Testis (tissue), 3 donors: ENCODE measurements around the gene ASB8. TPM values are rescaled to one million over a fixed set of nuclear protein-coding genes. Genes with fewer than 3 reads are reported as not detected.

Experiments used
- DNase-seq: peaks from one replicate; pipeline ENCODE4 v3.0.0-alpha.2; 2019
- H3K27ac ChIP-seq, 2 donors: fragments of 200-600 bp; sonication (generic); one replicate each; pipeline ENCODE4 v1.5.1; 2019
- H3K27me3 ChIP-seq: fragments of 200-600 bp; sonication (generic); one replicate; pipeline ENCODE4 v1.5.1; 2019
- H3K36me3 ChIP-seq: fragments of 200-600 bp; sonication (generic); one replicate; pipeline ENCODE4 v1.5.1; 2017; ENCODE audit warnings: low read depth; ENCODE audit errors: missing control alignments
- H3K4me1 ChIP-seq: fragments of 200-600 bp; sonication (generic); one replicate; pipeline ENCODE4 v1.5.1; 2019
- H3K4me3 ChIP-seq, 2 donors: fragments of 200-600 bp; sonication (generic); one replicate each; pipeline ENCODE4 v1.5.1; 2017 to 2019
- H3K9me3 ChIP-seq: fragments of 200-600 bp; sonication (generic); one replicate; pipeline ENCODE4 v1.5.1; 2017
- POLR2A ChIP-seq: fragments of 450-650 bp; IDR thresholded peaks from one replicate; pipeline ENCODE4 v1.6.1; 2017; ENCODE audit warnings: antibody characterized with exemption, mild to moderate bottlenecking, moderate library complexity
- WGBS, 2 donors: methylation state at CpG; one replicate each; pipeline ENCODE4 v1.1.5; 2018; 5-methylcytosine and 5-hydroxymethylcytosine counted together
- intact Hi-C: fragments of 100-400 bp; cut with DNase I; formaldehyde crosslinking; loops from one replicate; pipeline ENCODE4 v1.15.1; 2023; ENCODE audit warnings: low total_unique reads
- polyA plus RNA-seq: library from polyadenylated mRNA; stranded (reverse); fragments of 350-450 nt; fragmentation: Illumina TruSeq; extraction: RNeasy Lipid Tissue Mini Kit (QIAGEN cat#74804); gene quantifications from one replicate; pipeline ENCODE4 v1.2.3, GENCODE V29; 2014; ENCODE audit warnings: low read depth, low replicate concordance; ENCODE audit not compliant: insufficient read depth
- total RNA-seq, 2 donors: library from RNA; depleted of rRNA; stranded (reverse); fragments of >200 nt; gene quantifications; one replicate each; pipeline ENCODE4 v1.2.3, GENCODE V29; 2016
- TF ChIP-seq, protein P1 (sequence below), 3 experiments: fragments of 450-650 bp in 2 of 3; fragments of 200-600 bp in 1 of 3; sonication (generic) in 1 of 3; IDR thresholded peaks; one replicate each; pipeline ENCODE4 v1.5.1; 2016 to 2019; ENCODE audit warnings: antibody characterized with exemption in 3 of 3, mild to moderate bottlenecking in 2 of 3, moderate library complexity in 1 of 3

ASB8 gene
- total and polyA plus RNA-seq, 3 donors from 2014 or later = 34.7 to 55.4 (median 46.8) TPM

DNA sequence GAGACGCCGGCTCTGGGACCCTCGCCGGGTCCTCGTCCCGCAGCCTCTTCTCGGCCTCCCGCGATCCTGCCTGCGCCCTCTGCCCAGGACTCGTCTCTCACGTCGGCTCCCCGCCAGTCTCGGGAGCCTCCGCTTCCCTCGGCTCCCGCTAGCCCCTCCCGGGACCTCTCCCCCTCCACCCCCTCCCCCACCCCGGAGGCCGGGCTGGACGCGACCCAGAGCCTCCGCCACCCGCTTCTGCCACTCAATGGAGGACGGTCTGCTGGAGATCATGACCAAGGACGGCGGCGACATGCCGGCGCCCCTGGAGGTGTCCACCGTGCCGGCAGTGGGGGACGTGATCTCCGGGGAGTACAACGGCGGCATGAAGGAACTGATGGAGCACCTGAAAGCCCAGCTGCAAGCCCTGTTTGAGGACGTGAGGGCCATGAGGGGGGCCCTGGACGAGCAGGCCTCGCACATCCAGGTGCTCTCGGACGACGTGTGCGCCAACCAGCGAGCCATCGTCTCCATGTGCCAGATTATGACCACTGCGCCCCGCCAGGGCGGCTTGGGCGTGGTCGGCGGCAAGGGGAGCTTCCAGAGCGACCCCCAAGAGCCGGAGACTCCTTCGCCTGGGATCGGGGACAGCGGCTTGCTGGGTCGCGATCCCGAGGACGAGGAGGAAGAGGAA lies 26.7 kb upstream of the ASB8 start:
- no peak for DNase-seq
- TF ChIP-seq, protein P1, sequence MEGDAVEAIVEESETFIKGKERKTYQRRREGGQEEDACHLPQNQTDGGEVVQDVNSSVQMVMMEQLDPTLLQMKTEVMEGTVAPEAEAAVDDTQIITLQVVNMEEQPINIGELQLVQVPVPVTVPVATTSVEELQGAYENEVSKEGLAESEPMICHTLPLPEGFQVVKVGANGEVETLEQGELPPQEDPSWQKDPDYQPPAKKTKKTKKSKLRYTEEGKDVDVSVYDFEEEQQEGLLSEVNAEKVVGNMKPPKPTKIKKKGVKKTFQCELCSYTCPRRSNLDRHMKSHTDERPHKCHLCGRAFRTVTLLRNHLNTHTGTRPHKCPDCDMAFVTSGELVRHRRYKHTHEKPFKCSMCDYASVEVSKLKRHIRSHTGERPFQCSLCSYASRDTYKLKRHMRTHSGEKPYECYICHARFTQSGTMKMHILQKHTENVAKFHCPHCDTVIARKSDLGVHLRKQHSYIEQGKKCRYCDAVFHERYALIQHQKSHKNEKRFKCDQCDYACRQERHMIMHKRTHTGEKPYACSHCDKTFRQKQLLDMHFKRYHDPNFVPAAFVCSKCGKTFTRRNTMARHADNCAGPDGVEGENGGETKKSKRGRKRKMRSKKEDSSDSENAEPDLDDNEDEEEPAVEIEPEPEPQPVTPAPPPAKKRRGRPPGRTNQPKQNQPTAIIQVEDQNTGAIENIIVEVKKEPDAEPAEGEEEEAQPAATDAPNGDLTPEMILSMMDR (IDR thresholded peaks at IDR 0.05) = peak in 1 of 3 experiments; percentile 4
- TF ChIP-seq POLR2A = no peak

DNA sequence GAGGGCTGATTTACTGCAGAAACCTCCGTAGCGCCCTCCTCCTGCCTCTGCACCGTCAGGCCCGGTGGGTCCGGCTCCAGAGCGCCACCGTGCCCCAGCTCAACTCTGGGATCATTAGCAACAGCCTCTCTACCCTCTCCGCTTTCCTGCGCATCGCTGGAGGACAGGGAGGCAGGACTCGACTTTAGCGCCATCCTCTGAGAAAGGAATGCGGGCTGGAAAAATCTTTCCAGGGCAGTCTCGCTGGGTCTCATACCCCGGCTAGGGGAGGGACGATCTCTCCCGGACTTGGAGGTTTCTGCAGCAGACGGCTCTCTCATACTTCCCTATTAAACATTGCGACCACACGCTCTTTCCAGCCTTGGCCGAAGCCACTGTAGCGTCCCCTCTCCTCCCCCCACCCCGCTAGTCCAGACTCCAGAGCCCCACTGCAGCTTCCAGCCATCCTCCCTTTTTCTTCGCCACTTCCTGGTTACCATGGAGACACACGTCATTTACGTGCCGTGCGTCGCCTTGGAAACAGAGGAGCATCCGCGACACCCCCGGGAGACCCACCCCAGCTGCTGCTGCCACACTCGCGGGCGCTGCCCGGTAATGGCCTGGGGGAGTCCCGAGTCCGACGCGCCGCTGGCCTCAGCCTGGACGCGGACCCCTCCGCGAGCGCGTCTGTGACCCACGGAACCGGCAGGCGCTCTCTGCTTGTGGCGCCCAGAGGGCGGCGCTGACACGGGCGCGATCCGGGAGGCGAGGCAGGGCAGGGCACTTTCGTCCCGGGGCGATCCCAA lies 26.0 kb upstream of the ASB8 start, which contains the start of gene CCDC184:
Gene CCDC184, plus strand, starts transcription at position 554 of the 785 bp plus-strand sequence. CDS start 479 bp downstream, outside the sequence.
- H3K36me3 ChIP-seq = no peaks in the 10 kb centered on the region
- H3K4me1 ChIP-seq = peaks cover 9% of the 10 kb centered on the region
- no peak for TF ChIP-seq POLR2A
- TF ChIP-seq, protein P1 (IDR thresholded peaks at IDR 0.05) = peak in 2 of 3 experiments; percentile 28 to 29
- no peaks in the 10 kb centered on the region for H3K27me3 ChIP-seq
- H3K27ac ChIP-seq = peak within 1 kb of the TSS in 1 of 2 donors; percentile 12
- no peaks in the 10 kb centered on the region for H3K9me3 ChIP-seq
- peak within 1 kb of the TSS; percentile 60 to 75 for H3K4me3 ChIP-seq
- DNase-seq = peak; percentile 87
- intact Hi-C loops = no loop called here
- 1 to 2% methylated on average over 27 to 61 of the region's 61 CpGs for WGBS, 2 donors

More for the DNA sequence above, 26.7 kb upstream of the ASB8 start:
- H3K4me3 ChIP-seq = peak overlapping the region; percentile 60 to 75
- no peaks in the 10 kb centered on the region for H3K27me3 ChIP-seq
- WGBS, 2 donors = 1% methylated on average over 42 of the region's 61 CpGs; no CpG with 5 or more reads in 1 of the 2 donors
- H3K36me3 ChIP-seq = no peaks in the 10 kb centered on the region
- peaks cover 9% of the 10 kb centered on the region for H3K4me1 ChIP-seq
- intact Hi-C loops = no loop called here
- H3K27ac ChIP-seq = no peak overlapping the region
- H3K9me3 ChIP-seq = no peaks in the 10 kb centered on the region

DNA sequence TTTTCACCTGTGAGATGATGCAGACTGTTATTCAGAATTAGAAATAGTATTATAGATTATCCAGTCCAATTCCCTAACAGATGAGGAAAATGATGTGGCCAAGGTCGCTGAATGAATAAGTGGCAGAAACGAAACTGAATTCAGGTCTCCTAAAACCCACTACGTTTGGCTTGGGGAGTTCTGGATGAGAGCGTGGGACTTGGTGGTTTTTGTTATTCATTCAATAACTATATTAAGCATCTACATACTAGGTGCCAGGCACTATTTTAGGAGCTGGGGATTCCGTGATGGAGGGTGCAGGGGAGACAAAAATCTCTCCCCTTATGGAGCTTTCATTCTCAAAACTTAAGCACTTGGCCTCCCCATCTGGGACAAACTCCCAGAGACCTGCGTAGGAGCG lies 25.3 kb upstream of the ASB8 start:
- Histone ChIP-seq H3K27ac (no peak overlapping the region), H3K4me3 (peak overlapping the region; percentile 60 to 75), H3K9me3 (no peaks in the 10 kb centered on the region), H3K36me3 (no peaks in the 10 kb centered on the region), H3K27me3 (no peaks in the 10 kb centered on the region), H3K4me1 (peaks cover 9% of the 10 kb centered on the region)
- TF ChIP-seq, protein P1 (IDR thresholded peaks at IDR 0.05) = no peak
- TF ChIP-seq POLR2A = no peak
- DNase-seq = no peak
- intact Hi-C loops = no loop called here
- WGBS, 2 donors = 2 to 4% methylated on average over 7 of the region's 7 CpGs

DNA sequence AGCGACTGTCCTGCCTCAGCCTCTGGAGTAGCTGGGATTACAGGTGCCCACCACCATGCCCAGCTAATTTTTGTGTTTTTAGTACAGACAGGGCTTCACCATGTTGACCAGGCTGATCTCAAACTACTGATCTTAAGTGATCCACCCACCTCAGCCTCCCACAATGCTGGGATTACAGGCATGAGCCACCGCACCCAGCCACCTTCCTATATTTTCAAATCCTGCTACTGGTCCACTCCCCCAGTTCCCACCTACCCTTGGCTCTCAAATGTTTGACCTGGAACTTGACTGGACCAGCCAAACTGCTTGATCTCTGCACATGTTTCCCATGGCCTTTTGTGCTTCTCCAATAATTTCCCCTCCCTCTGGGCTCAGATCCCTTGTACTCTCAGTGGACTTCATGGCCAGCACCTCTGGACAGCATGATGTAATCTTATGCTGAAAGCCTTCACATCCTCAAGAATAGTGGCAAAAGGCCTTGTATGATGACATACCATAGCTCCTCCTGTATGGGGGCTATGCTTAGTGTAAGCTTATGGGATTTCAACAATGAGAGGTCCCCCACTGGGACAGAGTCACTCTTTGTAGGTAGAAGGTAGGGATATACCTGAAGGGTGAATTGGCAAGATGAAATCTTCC lies 23.7 kb upstream of the ASB8 start:
- Histone ChIP-seq H3K9me3 (no peaks in the 10 kb centered on the region), H3K4me1 (peaks cover 9% of the 10 kb centered on the region), H3K27ac (no peak overlapping the region), H3K27me3 (no peaks in the 10 kb centered on the region), H3K4me3 (no peak overlapping the region), H3K36me3 (no peaks in the 10 kb centered on the region)
- DNase-seq = no peak
- no peak for TF ChIP-seq POLR2A
- TF ChIP-seq, protein P1 (IDR thresholded peaks at IDR 0.05) = no peak
- intact Hi-C loops = no loop called here
- WGBS, 2 donors = 87 to 89% methylated on average over 2 of the region's 2 CpGs
